WI38 (cell line): Measurements from ENCODE around the gene CWC15.

ENCODE experiments used
- H3K4me3 ChIP-seq: 2 replicates; pipeline ENCODE4 v1.5.1; 2011; ENCODE audit warnings: low read depth, mild to moderate bottlenecking, control low read depth, low read length
- CTCF ChIP-seq: IDR thresholded peaks from 2 replicates; pipeline ENCODE4 v1.5.1; 2012; ENCODE audit warnings: low read depth, mild to moderate bottlenecking, control low read depth, low read length

CWC15 gene

GRCh38 chr11:94912806-94913205 is 60.5 kb downstream of the CWC15 start:
- no peak overlapping the region for H3K4me3 ChIP-seq
- TF ChIP-seq CTCF = no peak
